ENCODE results near the gene CGRRF1. TPM values are rescaled to one million over a fixed set of nuclear protein-coding genes. Genes with fewer than 3 reads are reported as not detected.

Gene CGRRF1
- total and polyA plus RNA-seq, 9 of the 15 experiments (the other 6 are each of a cell fraction or from before 2014, with no cell fraction given) = 2.8 to 15.8 (median 4.6) TPM

DNA sequence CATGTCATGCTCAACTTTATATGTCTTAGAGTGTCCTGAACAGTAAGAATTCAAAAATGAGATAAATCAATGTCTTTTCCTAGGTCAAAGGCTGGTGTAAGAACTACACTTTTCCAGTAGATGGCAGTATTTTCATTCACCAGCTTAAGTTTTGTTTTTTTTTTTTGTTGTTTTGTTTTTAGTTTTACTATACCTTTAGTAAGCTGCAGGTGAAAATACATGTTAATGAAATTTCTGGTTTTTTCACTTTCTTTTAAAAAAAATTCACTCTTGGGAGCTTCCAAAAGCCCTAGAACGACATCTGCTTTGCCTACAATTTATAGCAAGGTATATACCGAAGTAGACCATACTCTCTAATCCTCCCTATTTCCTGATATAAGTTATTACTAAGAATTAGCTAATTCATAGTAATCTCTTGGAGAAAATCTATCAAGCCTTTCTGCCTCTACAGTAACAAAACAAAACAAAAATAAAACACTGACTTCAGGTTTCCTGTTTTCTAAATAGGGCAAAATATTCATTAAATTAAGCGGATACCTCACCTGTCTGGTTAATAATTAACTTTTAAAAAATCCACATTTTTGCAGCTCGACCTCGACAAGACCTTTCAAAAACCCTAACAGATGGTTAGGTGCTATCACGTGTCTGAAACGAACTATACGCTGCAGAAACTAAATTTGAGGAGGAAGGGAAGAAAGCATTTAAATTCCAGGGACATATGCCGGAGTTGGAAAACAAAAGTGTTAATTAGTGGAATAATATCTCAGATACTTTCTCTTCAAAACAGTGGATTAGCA, 54.6 kb downstream of the CGRRF1 start:
- 35% methylated on average over 9 of the region's 9 CpGs for WGBS (ENCODE audit: insufficient coverage, low coverage, missing lambda C conversion rate)
- Histone ChIP-seq H3K9me3 (replicated peaks; ENCODE audit: control insufficient read depth, insufficient read depth, low read depth, low read length) (no peaks in the 10 kb centered on the region), H3K4me1 (replicated peaks in 1 of 2; ENCODE audit: control insufficient read depth in 2 of 2, insufficient read depth in 2 of 2, low read length in 2 of 2) (peaks cover 9 to 39% of the 10 kb centered on the region in 2 experiments; a peak in 4 of 5 replicates), H2AFZ (ENCODE audit: low read depth, low read length) (peak overlapping the region; percentile 76), H3K4me3 (no peak overlapping the region), H3K9ac (ENCODE audit: insufficient read depth in 1 of 2, low read depth in 2 of 2, low read length in 2 of 2) (peak overlapping the region in 1 of 2 experiments; percentile 59; a peak in 1 of 4 replicates), H3K36me3 (ENCODE audit: control insufficient read depth, insufficient read depth, low read length) (peaks cover 4% of the 10 kb centered on the region; the same call in 1 of the 3 replicates), H3K27me3 (ENCODE audit: control insufficient read depth in 2 of 2, insufficient read depth in 2 of 2, low read length in 2 of 2) (no peaks in the 10 kb centered on the region), H3K9me1 (ENCODE audit: control insufficient read depth, insufficient read depth, low read length) (no peaks in the 10 kb centered on the region), H4K20me1 (replicated peaks; ENCODE audit: control insufficient read depth, insufficient read depth, low read length) (no peaks in the 10 kb centered on the region), H3K79me2 (ENCODE audit: control insufficient read depth, insufficient read depth, low read length) (peaks cover 21% of the 10 kb centered on the region), H3K4me2 (ENCODE audit: insufficient read depth, low read length) (peak overlapping the region; percentile 76; the same call in 1 of the 2 replicates), H3K27ac (ENCODE audit: extremely low read depth, low read depth, low read length) (peak overlapping the region; percentile 81; the same call in 1 of the 3 replicates)
- ATAC-seq = no peak
- POLR2A ChIA-PET = interaction anchor here (0.6 to 1.7 kb wide), 2 partner anchors 209 to 222 kb away, joined by 3 to 8 read pairs; no protein-coding TSS in a partner anchor
- CTCF ChIA-PET (ENCODE audit: low intra/inter-chr PET ratio) = interaction anchor here (0.6 to 4.2 kb wide), 12 partner anchors 79 to 597 kb away, joined by 3 to 52 read pairs (median 4); partner anchors contain the start of gene GCH1
- BruUV-seq (replicated peaks) = no TSS peak
- peak in 3 of 4 experiments; percentile 13 to 38 (median 15) for DNase-seq (ENCODE audit: extremely low read depth in 1 of 4, low spot score in 3 of 4)
- FAIRE-seq = peak; percentile 49
- intact Hi-C loops (cut with micrococcal nuclease) (loop anchor here (1.0 to 2.0 kb wide), 5 partner anchors 127 to 243 kb away; no protein-coding TSS in a partner anchor), in situ Hi-C loops (cut with MboI) (no loop called here)
- TF ChIP-seq RCOR1 (IDR thresholded peaks at IDR 0.05; ENCODE audit: borderline replicate concordance in 1 of 2, low read depth in 2 of 2, low read length in 2 of 2) = no peak
- TF ChIP-seq MEF2A (IDR thresholded peaks at IDR 0.05; ENCODE audit: control insufficient read depth, low read depth, low read length) = no peak
- TF ChIP-seq, protein P1, sequence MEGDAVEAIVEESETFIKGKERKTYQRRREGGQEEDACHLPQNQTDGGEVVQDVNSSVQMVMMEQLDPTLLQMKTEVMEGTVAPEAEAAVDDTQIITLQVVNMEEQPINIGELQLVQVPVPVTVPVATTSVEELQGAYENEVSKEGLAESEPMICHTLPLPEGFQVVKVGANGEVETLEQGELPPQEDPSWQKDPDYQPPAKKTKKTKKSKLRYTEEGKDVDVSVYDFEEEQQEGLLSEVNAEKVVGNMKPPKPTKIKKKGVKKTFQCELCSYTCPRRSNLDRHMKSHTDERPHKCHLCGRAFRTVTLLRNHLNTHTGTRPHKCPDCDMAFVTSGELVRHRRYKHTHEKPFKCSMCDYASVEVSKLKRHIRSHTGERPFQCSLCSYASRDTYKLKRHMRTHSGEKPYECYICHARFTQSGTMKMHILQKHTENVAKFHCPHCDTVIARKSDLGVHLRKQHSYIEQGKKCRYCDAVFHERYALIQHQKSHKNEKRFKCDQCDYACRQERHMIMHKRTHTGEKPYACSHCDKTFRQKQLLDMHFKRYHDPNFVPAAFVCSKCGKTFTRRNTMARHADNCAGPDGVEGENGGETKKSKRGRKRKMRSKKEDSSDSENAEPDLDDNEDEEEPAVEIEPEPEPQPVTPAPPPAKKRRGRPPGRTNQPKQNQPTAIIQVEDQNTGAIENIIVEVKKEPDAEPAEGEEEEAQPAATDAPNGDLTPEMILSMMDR (IDR thresholded peaks at IDR 0.05 in 2 of 3, conservative IDR thresholded peaks at IDR 0.05 in 1 of 3; ENCODE audit: insufficient read depth in 2 of 3, low read depth in 1 of 3, low read length in 3 of 3) = peak; percentile 40 to 77 (median 52); a peak in 5 of 6 replicates
- no peak for TF ChIP-seq CBFA2T3 (IDR thresholded peaks at IDR 0.05)
- no peak for TF ChIP-seq YY1 (IDR thresholded peaks at IDR 0.05; ENCODE audit: borderline replicate concordance in 1 of 3, control insufficient read depth in 1 of 3, extremely low read depth in 1 of 3, insufficient read depth in 3 of 3, insufficient read length in 1 of 3, insufficient replicate concordance in 2 of 3, low read depth in 1 of 3, low read length in 2 of 3)
- TF ChIP-seq SMARCA4 (IDR thresholded peaks at IDR 0.05) = no peak
- no peak for TF ChIP-seq ETV6 (IDR thresholded peaks at IDR 0.05; ENCODE audit: borderline replicate concordance in 1 of 2, low read depth in 2 of 2, low read length in 1 of 2)
- TF ChIP-seq ETV6 (CRISPR knock-in tag; IDR thresholded peaks at IDR 0.05; ENCODE audit: borderline replicate concordance) = no peak

Data from K562 (cell line).